Urinary bladder (tissue), 4 donors: ENCODE results near the gene SLC2A6. TPM values are rescaled to one million over a fixed set of nuclear protein-coding genes. Genes with fewer than 3 reads are reported as not detected.
A peak's percentile ranks its signal among the peaks of the same experiment; 100 is the strongest.

Experiments used
- DNase-seq: peaks from one replicate; pipeline ENCODE4 v3.0.0-alpha.2; 2015; ENCODE audit errors: extremely low spot score
- H3K27ac ChIP-seq: one replicate; pipeline ENCODE4 v1.5.1; 2013; ENCODE audit warnings: low read depth, mild to moderate bottlenecking, moderate library complexity
- H3K36me3 ChIP-seq: one replicate; pipeline ENCODE4 v1.6.1; 2013; ENCODE audit warnings: mild to moderate bottlenecking, moderate library complexity; ENCODE audit not compliant: insufficient read depth
- H3K4me1 ChIP-seq: one replicate; pipeline ENCODE4 v1.6.1; 2013; ENCODE audit warnings: mild to moderate bottlenecking, moderate library complexity; ENCODE audit not compliant: insufficient read depth
- H3K4me3 ChIP-seq: one replicate; pipeline ENCODE4 v1.5.1; 2013; ENCODE audit warnings: low read depth, low read length
- WGBS: extraction: QIAGEN DNeasy Blood & Tissue Kit; methylation state at CpG from one replicate; pipeline ENCODE4 v1.1.7; 2013; 5-methylcytosine and 5-hydroxymethylcytosine counted together
- polyA plus RNA-seq: library from polyadenylated mRNA; stranded (reverse); fragments of 200-250 nt; gene quantifications from one replicate; pipeline ENCODE4 v1.2.3, GENCODE V29; 2013
- total RNA-seq: library from RNA; depleted of rRNA; stranded (reverse); fragments of >200 nt; gene quantifications from one replicate; pipeline ENCODE4 v1.2.3, GENCODE V29; 2014
- donor health status: healthy with polysubstance abuse.
- donor health status: healthy.

The SLC2A6 gene
- total and polyA plus RNA-seq, 2 donors, result 3.4 to 4.1 TPM

DNA sequence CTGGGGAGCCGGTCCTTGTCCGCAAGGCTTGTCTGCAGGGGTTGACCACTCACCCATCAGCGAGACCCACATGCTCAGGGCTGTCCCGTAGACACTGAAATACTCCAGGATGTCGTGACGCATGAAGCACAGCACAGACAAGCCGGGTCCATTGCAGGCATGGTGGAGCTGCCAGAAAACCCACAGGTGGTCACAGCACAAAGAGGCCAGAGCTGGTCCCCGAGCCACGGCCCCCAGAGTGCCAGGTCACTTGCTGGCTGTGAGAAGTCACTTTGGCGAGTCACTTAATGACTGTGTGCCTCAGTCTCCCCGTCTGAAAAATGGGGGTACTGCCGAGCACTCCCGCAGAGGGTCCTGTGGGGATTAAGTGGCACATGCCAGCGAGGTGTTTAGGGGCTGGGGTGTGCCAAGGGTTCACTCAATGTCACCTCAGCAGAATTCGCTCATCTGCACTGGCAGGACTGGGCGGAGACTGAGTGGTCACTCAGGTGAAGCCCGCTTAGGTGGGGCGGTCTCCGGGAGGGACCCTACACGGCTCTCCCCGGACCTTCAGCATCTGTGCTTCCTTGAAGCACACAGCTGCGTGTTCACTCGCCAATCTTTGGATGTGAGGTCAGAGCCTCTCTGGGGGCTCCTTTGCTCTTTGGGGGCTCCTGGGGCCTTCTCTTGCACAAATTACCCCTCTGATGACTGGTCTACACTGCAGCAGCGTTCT is 41.4 kb upstream of the SLC2A6 start:
- Histone ChIP-seq H3K4me3 (no peak overlapping the region), H3K4me1 (no peaks in the 10 kb centered on the region), H3K27ac (no peak overlapping the region), H3K36me3 (no peaks in the 10 kb centered on the region)
- no peak for DNase-seq
- WGBS, result 84% methylated on average over 24 of the region's 24 CpGs

DNA sequence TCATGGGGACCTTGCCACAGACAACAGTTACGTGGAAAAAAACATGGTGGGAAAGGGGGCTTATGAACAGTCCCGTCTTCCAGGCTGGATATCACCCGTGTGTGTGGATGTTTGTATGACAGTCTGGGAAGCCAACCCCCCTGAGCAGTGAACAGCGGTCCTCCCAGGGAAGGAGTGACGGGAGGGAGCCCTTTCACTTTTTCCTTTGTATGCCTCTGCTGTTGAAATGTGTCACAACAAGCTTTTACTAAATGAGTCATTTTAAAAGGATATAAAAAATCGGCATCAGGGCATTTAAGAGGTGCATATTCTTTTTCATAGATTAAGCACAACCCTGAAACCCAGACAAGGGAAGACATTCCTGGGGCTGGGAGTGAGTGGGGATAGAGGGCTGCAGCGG is 40.8 kb upstream of the SLC2A6 start:
- WGBS, result 58% methylated on average over 7 of the region's 7 CpGs
- no peak overlapping the region for H3K27ac ChIP-seq
- H3K4me1 ChIP-seq, result no peaks in the 10 kb centered on the region
- no peak overlapping the region for H3K4me3 ChIP-seq
- no peaks in the 10 kb centered on the region for H3K36me3 ChIP-seq
- DNase-seq, result no peak

DNA sequence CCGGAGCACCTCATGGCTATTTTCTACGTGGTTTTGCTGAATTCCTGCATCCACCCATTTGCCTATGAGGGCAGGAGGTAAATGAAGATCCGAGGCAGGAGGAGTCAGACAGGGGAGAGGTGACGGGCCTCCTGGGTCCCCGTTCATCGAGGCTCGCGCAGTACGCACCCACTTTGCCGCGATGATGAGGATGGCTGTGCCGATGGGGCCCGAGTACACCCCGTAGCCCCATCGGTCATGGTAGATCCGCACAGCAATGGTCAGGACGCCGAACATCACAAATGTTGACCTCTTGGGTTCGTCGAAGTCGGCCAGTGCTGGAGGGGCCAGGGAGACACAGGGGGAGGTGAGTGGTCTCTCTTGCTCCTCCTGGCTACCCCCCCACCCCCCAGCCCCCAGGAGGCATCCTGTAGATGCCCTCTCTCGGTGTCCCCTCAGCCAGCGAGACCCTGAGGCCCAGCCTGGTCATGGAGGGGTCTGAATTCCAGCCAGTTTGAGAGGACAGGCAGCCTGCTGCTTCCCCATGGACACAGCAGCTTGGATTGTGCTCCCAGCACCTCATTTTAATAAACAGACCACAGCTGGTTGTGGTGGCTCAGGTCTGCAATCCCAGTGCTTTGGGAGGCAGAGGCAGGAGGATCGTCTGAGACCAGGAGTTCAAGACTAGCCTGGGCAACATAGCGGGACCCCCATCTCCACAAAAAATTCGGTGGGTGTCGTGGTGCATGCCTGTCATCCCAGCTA is 40.0 kb upstream of the SLC2A6 start:
- Histone ChIP-seq H3K27ac (no peak overlapping the region), H3K4me3 (no peak overlapping the region), H3K4me1 (no peaks in the 10 kb centered on the region), H3K36me3 (no peaks in the 10 kb centered on the region)
- DNase-seq, result no peak
- WGBS, result 91% methylated on average over 27 of the region's 27 CpGs

DNA sequence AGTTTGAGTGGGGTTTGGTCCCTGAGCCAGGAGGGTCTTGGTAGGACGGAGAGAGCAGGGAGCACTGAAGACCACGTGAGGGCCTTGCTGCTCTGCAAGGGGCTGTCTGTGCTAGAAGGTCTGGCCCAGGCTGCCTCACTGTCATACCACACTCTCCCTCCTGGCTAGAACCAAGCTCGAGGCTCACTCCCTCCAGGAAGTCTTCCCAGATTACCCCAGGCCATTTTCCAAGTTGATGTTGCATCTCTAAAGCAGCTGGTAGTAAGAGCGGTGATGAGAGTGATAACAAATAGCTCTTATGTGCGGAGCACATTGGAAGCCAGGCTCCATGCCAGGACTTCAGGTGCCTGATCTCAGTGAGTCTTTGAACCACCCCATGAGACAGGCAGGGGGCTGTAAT is 39.3 kb upstream of the SLC2A6 start:
- no peaks in the 10 kb centered on the region for H3K4me1 ChIP-seq
- no peak for DNase-seq
- H3K27ac ChIP-seq, result no peak overlapping the region
- WGBS, result 86% methylated on average over 5 of the region's 5 CpGs
- H3K36me3 ChIP-seq, result no peaks in the 10 kb centered on the region
- no peak overlapping the region for H3K4me3 ChIP-seq

DNA sequence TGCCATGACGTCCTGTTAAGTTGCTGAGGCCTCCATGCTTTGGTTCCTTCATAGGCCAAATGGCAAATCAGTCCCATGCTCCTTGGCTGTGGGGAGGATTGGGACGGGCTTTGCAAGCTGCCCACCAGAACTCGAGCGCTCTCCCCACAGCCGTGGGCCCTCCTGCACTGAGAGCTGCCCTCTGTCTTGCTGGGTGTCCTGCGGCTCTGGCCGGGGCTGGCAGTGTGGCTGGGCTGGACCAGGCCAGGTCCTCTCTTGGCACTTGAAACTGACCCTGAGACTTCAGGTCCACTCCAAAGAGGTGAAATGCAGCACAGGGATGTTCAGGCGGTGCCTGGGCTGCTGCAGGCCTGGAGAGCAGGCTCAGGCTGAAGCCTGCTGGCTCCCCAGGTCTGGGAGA is 38.8 kb upstream of the SLC2A6 start:
- H3K4me3 ChIP-seq, result no peak overlapping the region
- no peaks in the 10 kb centered on the region for H3K4me1 ChIP-seq
- H3K36me3 ChIP-seq, result no peaks in the 10 kb centered on the region
- no peak for DNase-seq
- 80% methylated on average over 8 of the region's 8 CpGs for WGBS
- H3K27ac ChIP-seq, result no peak overlapping the region

DNA sequence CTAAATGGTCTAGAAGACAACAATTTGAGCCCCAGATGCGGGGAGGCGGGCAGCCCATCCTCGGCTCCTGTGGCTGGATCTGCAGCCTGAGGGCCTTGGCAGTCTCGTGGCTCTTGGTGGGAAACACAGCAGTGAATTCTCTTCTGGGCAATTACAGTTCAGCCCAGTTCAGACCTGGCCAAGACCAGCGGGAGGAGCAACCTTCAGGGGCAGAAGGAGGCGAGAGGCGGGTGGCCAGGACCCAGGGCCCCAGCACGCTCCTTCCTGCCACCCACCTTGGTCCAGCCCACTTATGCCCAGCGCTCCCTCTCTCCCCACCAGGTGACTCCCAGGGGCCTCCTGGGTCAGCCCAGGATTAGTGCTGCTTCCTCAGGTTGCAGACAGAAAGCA is 38.1 kb upstream of the SLC2A6 start:
- no peak overlapping the region for H3K27ac ChIP-seq
- H3K4me3 ChIP-seq, result no peak overlapping the region
- H3K4me1 ChIP-seq, result no peaks in the 10 kb centered on the region
- no peaks in the 10 kb centered on the region for H3K36me3 ChIP-seq
- 93% methylated on average over 9 of the region's 9 CpGs for WGBS
- no peak for DNase-seq

DNA sequence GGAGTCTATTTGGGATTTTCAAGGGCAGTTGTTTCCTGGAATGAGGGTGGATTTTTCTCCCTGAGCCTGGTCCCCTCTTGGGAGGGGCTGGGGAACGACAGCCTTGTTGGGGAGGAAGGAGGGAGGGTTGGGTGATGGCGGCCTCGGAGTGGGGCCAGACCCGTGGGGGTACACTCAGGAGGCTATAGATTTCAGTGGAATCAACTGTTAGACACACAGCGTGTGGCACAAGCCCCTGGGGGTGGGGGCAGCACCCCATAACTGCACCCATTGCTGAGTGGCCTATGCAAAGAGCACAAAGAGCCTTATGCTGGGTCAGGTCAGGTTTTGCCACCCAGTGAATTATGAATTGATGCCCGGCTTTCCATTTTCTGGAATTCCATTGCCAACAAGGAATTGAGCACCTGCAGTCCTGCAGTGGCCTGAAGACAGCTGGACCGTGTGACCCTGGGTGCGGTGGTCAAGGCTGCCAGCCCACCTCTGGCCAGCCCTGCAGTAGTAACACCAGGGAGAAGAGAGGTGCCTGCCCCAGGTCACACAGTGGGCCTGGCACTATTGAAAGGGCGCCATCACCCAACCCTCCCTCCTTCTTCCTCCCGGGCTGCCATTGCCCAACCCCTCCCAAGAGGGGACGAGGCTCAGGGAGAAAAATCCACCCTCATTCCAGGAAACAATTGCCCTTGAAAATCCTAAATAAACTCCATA is 37.5 kb upstream of the SLC2A6 start:
- H3K36me3 ChIP-seq, result no peaks in the 10 kb centered on the region
- H3K4me3 ChIP-seq, result no peak overlapping the region
- H3K27ac ChIP-seq, result no peak overlapping the region
- H3K4me1 ChIP-seq, result no peaks in the 10 kb centered on the region
- no peak for DNase-seq
- 86% methylated on average over 11 of the region's 11 CpGs for WGBS

DNA sequence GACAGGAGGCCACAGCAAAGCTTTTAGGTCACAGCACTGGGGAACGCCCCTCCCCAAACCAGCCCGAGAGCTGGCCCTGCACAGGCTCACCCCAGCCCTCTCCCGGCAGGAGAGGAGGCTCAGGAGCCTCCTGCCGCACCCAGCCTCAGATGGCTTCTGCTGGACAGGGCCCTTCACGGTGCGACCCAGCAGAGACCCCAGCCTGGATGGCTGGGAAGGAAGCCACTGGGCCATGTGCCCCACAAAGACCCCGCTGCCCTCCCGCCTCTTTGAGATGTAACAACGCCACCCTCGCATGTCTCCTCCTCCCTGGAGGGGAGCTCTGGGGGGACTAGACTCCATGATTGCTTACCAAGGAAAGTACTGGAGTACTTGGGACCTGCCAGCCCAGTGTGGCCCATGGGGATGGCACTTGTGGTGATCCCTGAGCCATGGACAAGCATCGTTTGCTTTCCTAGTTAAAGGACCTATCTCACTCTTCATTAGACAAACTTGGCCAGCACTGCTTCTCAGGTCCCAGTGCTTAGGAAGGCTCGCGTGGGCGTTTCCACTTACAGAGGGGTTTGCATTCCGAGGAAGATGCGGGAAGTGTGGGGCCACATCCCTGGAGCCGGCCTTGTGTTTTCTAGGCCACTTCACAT is 36.8 kb upstream of the SLC2A6 start:
- no peaks in the 10 kb centered on the region for H3K4me1 ChIP-seq
- no peak overlapping the region for H3K4me3 ChIP-seq
- no peak for DNase-seq
- H3K27ac ChIP-seq, result no peak overlapping the region
- WGBS, result 91% methylated on average over 17 of the region's 17 CpGs
- no peaks in the 10 kb centered on the region for H3K36me3 ChIP-seq

DNA sequence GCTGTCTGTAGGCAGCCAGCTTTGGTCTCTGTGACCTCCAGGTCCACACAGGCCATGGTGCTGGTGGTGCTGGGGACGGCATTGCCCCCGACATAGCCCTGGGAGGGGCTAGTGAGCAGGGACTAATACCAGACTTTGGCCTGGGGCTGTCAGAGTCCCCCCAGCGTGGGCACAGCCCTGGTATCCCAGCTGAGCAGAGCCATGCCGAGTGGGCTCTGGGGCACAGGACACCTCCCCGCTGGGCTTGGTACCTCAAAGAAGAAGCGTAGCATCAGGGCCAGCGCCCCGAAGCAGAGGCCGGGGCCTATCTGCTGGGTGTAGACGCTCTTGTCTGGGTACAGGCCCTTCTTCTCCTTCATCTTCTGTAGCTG is 36.3 kb upstream of the SLC2A6 start:
- Histone ChIP-seq H3K27ac (no peak overlapping the region), H3K4me3 (no peak overlapping the region), H3K4me1 (no peaks in the 10 kb centered on the region), H3K36me3 (no peaks in the 10 kb centered on the region)
- 95% methylated on average over 10 of the region's 10 CpGs for WGBS
- DNase-seq, result no peak

DNA sequence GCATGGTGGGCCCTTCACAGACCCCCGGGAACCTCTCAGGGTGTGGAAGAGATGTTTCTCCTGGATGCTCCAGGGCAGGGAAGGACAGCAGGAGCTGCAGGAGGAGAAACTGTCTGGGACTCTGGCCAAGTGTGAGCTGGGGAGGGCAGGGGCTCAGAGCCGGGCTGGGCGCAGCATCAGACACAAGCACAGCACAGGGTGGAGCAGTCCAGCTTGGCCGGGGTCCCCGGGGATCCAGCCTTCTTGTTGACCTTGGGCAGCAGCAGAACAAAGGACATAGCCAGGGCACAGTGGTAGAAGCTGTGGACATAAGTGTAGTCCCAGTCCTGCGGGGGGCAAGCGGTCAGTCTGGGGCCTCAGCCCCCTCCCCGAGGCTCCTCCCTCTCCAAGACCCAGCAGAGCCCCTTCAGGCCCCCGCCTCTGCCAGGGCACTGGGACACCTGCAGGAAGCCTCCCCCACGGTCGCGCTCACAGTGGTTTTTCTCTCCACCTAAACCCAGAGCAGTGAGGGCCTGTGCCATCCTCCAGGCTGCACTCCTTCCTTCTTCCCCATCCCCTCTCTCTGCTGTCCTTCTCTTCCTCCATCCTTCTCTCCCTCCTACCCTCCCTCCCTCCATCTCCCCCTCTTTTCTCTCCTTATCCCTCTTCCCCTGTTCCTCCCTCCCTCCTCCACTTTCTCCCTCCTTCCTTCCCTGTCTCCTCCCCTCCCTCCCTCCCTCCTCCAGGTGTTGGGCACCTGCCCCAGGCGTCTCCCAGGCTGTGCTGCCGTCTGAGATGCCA is 35.8 kb upstream of the SLC2A6 start:
- Histone ChIP-seq H3K36me3 (no peaks in the 10 kb centered on the region), H3K4me3 (no peak overlapping the region), H3K27ac (no peak overlapping the region), H3K4me1 (peaks cover 1% of the 10 kb centered on the region)
- DNase-seq, result peak; percentile 54
- WGBS, result 45% methylated on average over 14 of the region's 14 CpGs

DNA sequence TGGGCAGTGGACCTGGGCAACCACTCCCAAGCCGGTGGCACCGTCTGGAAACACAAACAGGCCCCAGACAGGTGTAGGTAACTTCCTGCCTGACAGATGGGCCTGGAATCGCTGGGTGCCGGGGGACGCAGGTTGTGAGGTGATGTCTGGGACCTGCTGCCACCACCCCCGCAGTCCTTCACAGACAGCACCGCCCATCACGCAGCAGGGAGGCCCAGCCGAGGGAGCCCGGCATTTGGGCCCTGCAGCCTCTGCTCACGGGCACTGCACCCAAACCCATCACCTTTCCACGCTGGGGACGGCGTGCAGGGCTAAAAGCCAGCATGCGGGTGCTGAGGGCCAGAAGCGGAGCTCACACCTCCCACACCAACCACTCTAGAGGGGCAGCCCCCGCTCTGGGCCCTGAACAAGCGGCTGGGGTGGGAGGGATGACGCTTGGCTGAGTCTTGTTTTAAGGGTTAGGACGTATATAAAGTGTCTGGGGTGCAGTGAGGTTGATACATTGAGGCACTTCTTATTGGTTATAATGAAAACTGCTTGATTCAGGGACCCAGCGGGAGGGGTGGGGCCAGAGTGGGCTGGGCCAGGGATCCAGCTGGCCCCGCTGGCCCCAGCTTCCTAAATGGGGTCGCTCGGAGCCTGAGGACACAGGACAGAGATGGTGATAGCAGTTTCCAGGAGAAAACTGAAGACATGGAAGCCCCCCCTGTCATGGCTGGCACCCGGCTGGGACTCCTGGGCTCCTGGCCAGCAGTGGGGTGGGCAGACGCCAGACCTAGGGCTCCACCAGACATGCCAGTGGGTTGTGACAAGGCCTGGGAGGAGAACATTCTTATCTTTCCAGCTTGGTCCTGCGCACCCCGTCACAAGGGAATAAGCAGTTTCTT is 34.6 kb upstream of the SLC2A6 start:
- Histone ChIP-seq H3K36me3 (no peaks in the 10 kb centered on the region), H3K4me1 (peaks cover 4% of the 10 kb centered on the region), H3K4me3 (no peak overlapping the region), H3K27ac (no peak overlapping the region)
- 65% methylated on average over 28 of the region's 28 CpGs for WGBS
- no peak for DNase-seq
